ENCODE results near the gene FAR2.
"Not testable (repeated sequence)": the region's sequence is repeated elsewhere in the genome, so short reads cannot be mapped to it uniquely, and the experiment has no call there.

The FAR2 gene

GRCh38 chr12:29148911-29149690 is at the start of gene FAR2:
Gene FAR2 (plus strand): TSS chr12:29149278. CDS start chr12:29270450, 121,172 bp downstream.
- DNase-seq = peak; percentile 44

- DNase-seq = no peak
Measured at GRCh38 chr12:29102741-29103140, 46.3 kb upstream of the FAR2 start.

- peak; percentile 17 for DNase-seq
Measured at GRCh38 chr12:29103539-29103974, 45.5 kb upstream of the FAR2 start.

GRCh38 chr12:29104516-29104915 is 44.6 kb upstream of the FAR2 start:
- no peak for DNase-seq

GRCh38 chr12:29110506-29111442 is 38.3 kb upstream of the FAR2 start:
- no peak for DNase-seq

GRCh38 chr12:29113101-29113500 is 36.0 kb upstream of the FAR2 start:
- no peak for DNase-seq

GRCh38 chr12:29116414-29116813 is 32.7 kb upstream of the FAR2 start:
- no peak for DNase-seq

GRCh38 chr12:29131539-29131938 is 17.5 kb upstream of the FAR2 start:
- DNase-seq = no peak

- no peak for DNase-seq
Measured at GRCh38 chr12:29132316-29132715, 16.8 kb upstream of the FAR2 start.

GRCh38 chr12:29133181-29133580 is 15.9 kb upstream of the FAR2 start:
- DNase-seq = no peak

- DNase-seq = no peak
Measured at GRCh38 chr12:29133680-29134079, 15.4 kb upstream of the FAR2 start.

- DNase-seq = not testable (repeated sequence)
Measured at GRCh38 chr12:29138256-29138655, 10.8 kb upstream of the FAR2 start.

- not testable (repeated sequence) for DNase-seq
Measured at GRCh38 chr12:29138855-29139254, 10.2 kb upstream of the FAR2 start.

GRCh38 chr12:29145372-29146170 is 3.5 kb upstream of the FAR2 start:
- DNase-seq = no peak

- no peak for DNase-seq
Measured at GRCh38 chr12:29146196-29146595, 2.9 kb upstream of the FAR2 start.

GRCh38 chr12:29147731-29148595 is 1.1 kb upstream of the FAR2 start:
- DNase-seq = no peak

- DNase-seq = peak; percentile 37
Measured at GRCh38 chr12:29148596-29148910, 525 bp upstream of the FAR2 start.

- no peak for DNase-seq
Measured at GRCh38 chr12:29149691-29150281, 708 bp downstream of the FAR2 start.

- no peak for DNase-seq
Measured at GRCh38 chr12:29150462-29150861, 1.4 kb downstream of the FAR2 start.

- DNase-seq = no peak
Measured at GRCh38 chr12:29152223-29152868, 3.3 kb downstream of the FAR2 start.

- DNase-seq = no peak
Measured at GRCh38 chr12:29152981-29153630, 4.0 kb downstream of the FAR2 start.

Data from stimulated activated naive CD4-positive, alpha-beta T cell treated with Interleukin-2 at 50 U/mL for 16 hours (primary cell).